GM21825 (cell line): ENCODE measurements around the gene PLCB1.

Experiments
- ATAC-seq: cut with Tn5 transposase; IDR thresholded peaks from one replicate; pipeline ENCODE4 v1.9.1; 2021; ENCODE audit warnings: mild to moderate bottlenecking, moderate library complexity; ENCODE audit not compliant: unreplicated experiment

Gene PLCB1

GRCh38 chr20:8394308-8394945 is 262.4 kb downstream of the PLCB1 start:
- ATAC-seq: peak; percentile 67

DNA sequence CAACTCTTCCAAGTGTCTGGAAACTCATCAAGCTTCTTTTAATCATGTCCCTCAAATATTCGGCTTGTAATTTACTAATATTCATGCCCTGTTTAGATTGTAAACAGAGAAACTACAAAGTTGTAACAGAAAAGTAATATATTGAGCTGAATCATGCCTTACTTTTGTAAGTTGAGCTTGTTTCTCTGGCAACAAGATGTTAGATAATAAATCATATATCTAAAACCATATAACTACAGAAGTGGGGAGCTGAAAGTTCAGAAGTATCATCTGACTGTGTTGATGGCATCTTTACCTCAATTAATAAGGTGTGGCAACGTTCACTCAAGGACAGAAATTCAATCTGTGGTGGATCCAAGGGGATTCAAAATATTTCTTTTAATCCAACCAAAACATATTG is 263.9 kb downstream of the PLCB1 start:
- no peak for ATAC-seq

- no peak for ATAC-seq
Measured at GRCh38 chr20:8398263-8399051, 266.4 kb downstream of the PLCB1 start.

DNA sequence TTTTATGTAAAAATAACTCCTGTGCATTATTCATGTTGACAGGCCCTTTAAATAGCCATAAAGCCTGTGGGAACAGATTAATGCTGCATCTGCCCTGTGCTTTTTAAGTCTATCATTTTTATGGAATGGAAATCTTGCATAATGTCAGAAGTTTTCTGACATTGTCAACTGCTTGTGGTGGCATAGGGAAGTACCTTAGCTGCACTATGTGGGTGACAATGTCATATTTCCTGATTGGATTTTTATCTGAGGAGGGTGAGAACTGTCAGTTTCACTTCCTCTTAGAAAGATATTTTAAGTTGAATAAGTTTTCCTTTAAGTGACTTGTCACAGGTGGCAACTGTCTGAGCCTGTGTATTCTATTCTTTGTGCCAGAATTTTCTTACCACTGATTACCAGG is 267.9 kb downstream of the PLCB1 start:
- peak; percentile 98 for ATAC-seq

- no peak for ATAC-seq
Measured at GRCh38 chr20:8400486-8400885, 268.4 kb downstream of the PLCB1 start.

DNA sequence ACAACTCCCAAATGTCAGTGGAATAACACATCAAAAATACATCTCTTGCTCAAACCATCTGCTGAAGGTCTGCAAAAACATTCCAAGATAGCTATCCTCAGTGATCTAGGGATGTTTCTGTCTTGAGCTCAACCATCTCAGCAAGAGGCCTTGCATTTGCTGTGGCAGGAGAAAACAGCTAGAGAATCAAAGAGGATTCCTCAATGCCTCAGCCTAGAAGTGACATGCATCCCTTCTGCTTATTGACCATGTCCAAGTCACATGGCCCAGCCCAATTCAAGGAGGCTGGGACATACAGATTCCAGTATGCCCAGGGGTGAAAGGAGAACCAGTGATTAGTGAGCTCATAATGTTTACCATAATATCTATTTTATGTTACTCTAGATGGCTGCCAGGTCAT is 269.5 kb downstream of the PLCB1 start:
- no peak for ATAC-seq

GRCh38 chr20:8402798-8403197 is 270.7 kb downstream of the PLCB1 start:
- ATAC-seq: no peak

DNA sequence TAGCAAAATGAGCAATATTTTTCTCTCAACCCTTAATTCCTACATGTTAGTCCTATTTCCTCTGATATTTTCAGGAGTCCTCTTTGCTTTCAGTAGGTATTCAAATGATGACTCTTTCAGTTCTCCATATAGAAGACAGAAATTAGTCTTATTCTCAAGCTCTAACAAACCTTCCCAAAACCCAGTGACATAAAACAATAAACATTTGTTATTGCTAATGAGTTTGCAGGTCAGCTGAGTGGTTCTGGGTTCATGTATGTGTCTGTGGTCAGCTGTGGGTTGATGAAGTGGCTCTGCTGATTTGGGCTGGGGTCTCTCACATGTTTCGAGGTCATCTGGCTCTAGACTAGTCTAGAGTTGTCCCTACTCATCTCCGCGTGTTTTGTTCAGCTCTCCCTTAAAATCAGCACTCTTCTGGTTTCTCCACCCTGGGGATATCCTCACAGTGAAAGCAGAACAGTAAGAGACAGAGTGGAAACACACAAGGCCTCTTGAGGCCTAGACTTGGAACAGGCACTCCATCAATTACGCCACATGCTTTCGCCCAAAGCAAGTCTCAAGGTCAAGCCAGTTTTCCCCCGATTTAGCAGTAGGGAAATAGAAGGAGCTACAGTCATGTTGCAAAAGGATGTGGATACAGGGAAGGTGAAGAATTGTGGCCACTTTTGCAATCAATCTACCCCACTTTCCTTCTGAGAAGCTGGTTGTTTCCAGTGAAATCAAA is 273.0 kb downstream of the PLCB1 start:
- ATAC-seq: no peak

GRCh38 chr20:8406391-8406790 is 274.3 kb downstream of the PLCB1 start:
- ATAC-seq: no peak

DNA sequence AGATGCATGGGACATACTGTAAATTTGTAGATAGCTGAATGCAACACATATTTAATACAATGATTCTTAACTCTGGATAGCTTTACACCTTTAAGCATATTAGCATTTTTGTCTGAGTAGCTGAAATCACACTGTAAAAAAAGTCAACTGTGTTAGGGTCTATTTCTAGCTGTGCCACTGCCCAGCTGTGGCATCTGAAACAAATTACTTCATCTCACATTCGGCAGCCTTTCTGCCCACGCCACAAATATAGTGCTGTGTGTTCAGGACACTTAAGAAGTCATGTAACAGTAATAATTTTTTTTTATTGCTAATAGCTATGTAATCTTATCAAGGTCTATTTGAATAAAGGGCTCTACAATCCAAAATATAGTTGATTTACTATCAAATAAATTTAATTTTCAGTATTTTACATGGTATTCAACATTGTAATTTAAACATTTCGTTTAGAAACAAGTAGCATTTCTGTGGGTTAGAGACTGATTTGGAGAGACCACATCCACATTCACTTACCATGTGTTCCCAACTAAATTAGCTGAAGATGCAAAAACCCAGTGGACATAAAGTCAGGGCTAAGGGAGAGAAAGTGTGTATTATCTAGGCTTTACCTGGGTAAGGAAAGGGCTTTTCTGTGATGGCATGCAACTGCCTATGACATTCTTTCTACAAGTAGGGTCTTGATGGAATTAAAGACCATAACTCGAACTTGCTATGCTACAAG is 276.7 kb downstream of the PLCB1 start:
- no peak for ATAC-seq

DNA sequence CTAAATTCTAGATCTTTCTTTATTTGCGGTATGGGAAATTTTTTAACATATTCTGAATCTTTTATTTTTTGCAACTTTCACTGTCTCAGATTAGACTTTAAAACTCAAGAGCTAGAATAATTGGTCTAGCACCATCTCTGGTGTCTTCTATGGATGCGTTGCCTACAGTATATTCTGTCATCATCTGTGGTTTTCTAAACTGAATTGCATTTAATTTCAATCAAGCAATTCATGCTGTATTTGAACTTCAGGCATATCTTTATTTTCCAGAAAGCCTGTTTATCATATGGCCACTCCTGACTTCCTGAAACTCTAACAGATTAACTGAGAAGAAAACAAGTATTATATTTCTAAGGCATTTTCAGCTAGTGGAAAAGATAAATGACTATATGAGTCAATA is 281.6 kb downstream of the PLCB1 start:
- no peak for ATAC-seq

DNA sequence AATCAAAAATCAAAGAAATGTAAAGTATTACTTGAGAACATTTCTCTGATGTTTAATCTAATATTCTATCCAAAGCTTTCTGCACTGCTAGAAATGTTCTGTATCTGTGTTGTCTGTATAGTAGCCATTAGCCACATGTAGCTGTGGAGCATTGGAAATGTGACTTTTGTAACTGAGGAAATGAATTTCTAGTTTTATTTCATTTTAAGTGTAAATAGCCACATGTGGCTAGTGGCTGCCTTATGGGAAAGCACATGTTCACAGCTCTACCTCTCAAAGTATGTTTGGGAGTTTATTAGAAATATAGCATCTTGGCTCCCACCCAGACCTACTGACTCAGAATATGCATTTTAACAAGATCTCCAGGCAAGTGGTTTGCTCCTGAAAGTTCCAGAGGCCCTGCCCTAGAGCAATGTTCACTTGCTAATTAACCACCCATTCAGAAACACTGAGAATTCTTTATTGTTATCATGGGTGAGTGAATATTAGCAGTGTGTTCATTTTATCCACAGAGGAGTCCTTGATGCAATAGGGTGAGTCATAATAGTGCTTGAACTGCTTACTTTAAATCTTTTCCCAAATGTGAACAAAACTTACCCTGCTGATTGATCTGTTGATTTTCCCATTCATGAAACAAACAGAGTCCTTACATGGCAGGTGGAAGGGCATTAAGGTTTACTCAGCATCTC is 282.7 kb downstream of the PLCB1 start:
- ATAC-seq: no peak

- no peak for ATAC-seq
Measured at GRCh38 chr20:8421981-8422380, 289.9 kb downstream of the PLCB1 start.

GRCh38 chr20:8423482-8423881 is 291.4 kb downstream of the PLCB1 start:
- no peak for ATAC-seq

DNA sequence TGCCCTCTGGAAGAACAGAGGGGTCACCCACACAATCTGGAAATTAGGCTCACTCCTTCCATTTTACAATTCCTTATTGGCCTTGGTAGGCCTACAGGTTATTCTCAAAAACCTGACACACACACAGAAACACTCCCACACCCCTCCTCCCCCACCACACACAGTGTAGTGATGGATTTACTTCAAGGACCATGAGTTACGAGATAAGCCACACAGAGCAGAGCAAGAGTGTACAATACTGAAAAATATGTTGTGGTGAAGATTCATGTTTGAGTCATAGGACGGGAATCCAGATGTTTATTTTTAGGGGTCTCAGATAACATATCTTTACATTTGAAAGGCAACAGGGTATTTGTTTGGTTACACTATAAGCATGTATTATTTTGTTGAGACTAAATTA is 291.9 kb downstream of the PLCB1 start:
- no peak for ATAC-seq

DNA sequence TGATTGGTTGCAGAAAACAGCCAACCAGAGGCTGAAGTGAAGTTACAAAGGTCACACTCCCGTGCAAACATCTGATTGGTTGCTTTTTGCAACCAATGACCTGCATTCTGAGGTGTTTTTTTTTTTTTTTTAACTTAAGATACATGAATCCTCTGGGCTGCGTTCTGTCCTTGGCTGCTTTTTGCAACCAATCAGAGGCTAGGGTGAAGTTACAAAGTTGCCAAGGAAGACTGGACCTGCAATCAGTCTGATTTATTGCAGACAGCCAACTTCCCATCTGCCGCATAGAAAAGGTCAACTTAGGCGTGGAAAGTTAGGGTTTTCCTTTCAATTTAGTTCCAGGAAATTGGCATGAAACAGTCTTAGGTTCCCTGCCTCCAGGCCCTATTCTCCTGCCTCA is 292.9 kb downstream of the PLCB1 start:
- no peak for ATAC-seq

- ATAC-seq: no peak
Measured at GRCh38 chr20:8425802-8426201, 293.7 kb downstream of the PLCB1 start.

DNA sequence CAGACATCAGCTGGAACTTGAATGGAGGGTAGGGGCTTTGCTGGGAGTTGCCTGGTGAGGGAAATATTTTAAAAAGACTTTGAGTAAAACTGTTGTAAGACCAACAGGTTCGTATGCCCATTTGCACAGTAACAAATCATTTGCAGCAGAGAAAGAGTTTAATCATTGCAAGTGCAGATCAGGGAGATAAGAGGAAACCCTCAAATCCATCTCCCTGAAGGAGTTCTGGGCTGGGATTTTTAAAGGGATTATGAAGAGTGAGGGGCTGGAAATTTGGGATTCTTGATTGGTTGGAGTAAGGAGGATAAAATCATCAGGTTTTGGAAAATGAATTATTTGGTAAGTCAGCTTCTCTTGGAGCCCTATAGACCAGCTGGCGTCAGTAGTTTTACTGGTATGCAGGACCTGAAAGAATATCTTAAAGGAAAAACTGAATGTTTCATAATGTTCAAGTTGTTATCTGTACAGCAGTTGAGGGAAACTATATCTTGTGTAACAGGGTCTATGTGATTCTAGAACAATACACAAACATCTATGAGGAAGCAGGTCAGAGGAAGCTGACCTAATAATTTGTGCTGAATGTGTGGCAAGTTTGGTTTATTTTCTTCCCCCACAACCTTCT is 295.5 kb downstream of the PLCB1 start:
- ATAC-seq: no peak

- no peak for ATAC-seq
Measured at GRCh38 chr20:8428988-8429387, 296.9 kb downstream of the PLCB1 start.
